H1 (cell line): Measurements from ENCODE around the gene SEMA4D. TPM values are rescaled to one million over a fixed set of nuclear protein-coding genes. Genes with fewer than 3 reads are reported as not detected.

Experiments used
- CTCF ChIA-PET: fragments of 300-600 bp; sonication (Branson Sonifier 250); formaldehyde crosslinking; loops from one replicate; lab custom pipeline; 2021; ENCODE audit not compliant: partially characterized antibody; lab: Charles Lee
- POLR2A ChIA-PET: fragments of 300-600 bp; sonication (Branson Sonifier 250); formaldehyde crosslinking; loops from one replicate; lab custom pipeline; 2021; ENCODE audit warnings: inconsistent platforms; ENCODE audit not compliant: partially characterized antibody; lab: Charles Lee
- DNase-seq, 2 experiments: peaks; one replicate each; pipeline versions ENCODE4 v3.0.0 to v3.0.0-alpha.2; 2010 to 2022; ENCODE audit warnings: low spot score in 2 of 2, low read depth in 1 of 2, mixed read lengths in 1 of 2
- FAIRE-seq: peaks from 2 replicates; lab custom pipeline; 2011; peaks lifted over from hg19 to GRCh38; lab: Jason Lieb, UNC
- H2AFZ ChIP-seq: 2 replicates; pipeline ENCODE4 v1.8.1; 2012; ENCODE audit warnings: low read length, inconsistent platforms
- H2AK5ac ChIP-seq: 2 replicates; pipeline ENCODE4 v1.6.1; 2013; ENCODE audit warnings: low read depth, low read length
- H2BK120ac ChIP-seq: replicated peaks from 2 replicates; pipeline ENCODE3; 2013; ENCODE audit warnings: low read depth, low read length, inconsistent platforms
- H2BK12ac ChIP-seq: 2 replicates; pipeline ENCODE4 v1.6.1; 2013; ENCODE audit warnings: low read depth, low read length
- H2BK15ac ChIP-seq: 2 replicates; pipeline ENCODE4 v1.6.1; 2013; ENCODE audit warnings: low read length
- H2BK20ac ChIP-seq: 2 replicates; pipeline ENCODE4 v1.6.1; 2013; ENCODE audit warnings: low read length
- H2BK5ac ChIP-seq: 2 replicates; pipeline ENCODE4 v1.6.1; 2013; ENCODE audit warnings: low read depth, low read length
- H3K14ac ChIP-seq: 2 replicates; pipeline ENCODE4 v1.6.1; 2013; ENCODE audit warnings: inconsistent platforms; ENCODE audit not compliant: insufficient read length
- H3K18ac ChIP-seq: 2 replicates; pipeline ENCODE4 v1.6.1; 2013; ENCODE audit warnings: low read length; ENCODE audit errors: extremely low read depth
- H3K23ac ChIP-seq: 2 replicates; pipeline ENCODE4 v1.6.1; 2013; ENCODE audit warnings: inconsistent platforms; ENCODE audit not compliant: insufficient read length
- H3K23me2 ChIP-seq: 2 replicates; pipeline ENCODE4 v1.6.1; 2013; ENCODE audit warnings: low read depth, low read length
- H3K27ac ChIP-seq: 2 replicates; pipeline ENCODE4 v1.6.1; 2011; ENCODE audit warnings: low read depth, low read length, inconsistent platforms
- H3K27me3 ChIP-seq, 4 experiments: replicated peaks in 1 of 4; 1 replicate in 1 of 4; 2 replicates in 3 of 4; pipeline versions ENCODE4 v1.6.1 to v1.8.1; 2011 to 2013; ENCODE audit warnings: low read length in 3 of 4, mild to moderate bottlenecking in 3 of 4, inconsistent platforms in 2 of 4, mixed read lengths in 2 of 4, moderate library complexity in 1 of 4; ENCODE audit not compliant: control insufficient read depth in 3 of 4, insufficient read depth in 3 of 4; ENCODE audit errors: extremely low read depth in 1 of 4
- H3K36me3 ChIP-seq, 4 experiments: 2 replicates each; pipeline versions ENCODE4 v1.6.1 to v1.8.1; 2011 to 2013; ENCODE audit warnings: mild to moderate bottlenecking in 4 of 4, low read length in 3 of 4, moderate library complexity in 2 of 4, control low read depth in 1 of 4, inconsistent platforms in 1 of 4; ENCODE audit not compliant: insufficient read depth in 4 of 4, control insufficient read depth in 2 of 4
- H3K4ac ChIP-seq: replicated peaks from 2 replicates; pipeline ENCODE3; 2013; ENCODE audit warnings: low read length, low read depth, mixed read lengths, inconsistent platforms; ENCODE audit not compliant: insufficient read length
- H3K4me1 ChIP-seq, 4 experiments: replicated peaks in 1 of 4; 1 replicate in 1 of 4; 2 replicates in 3 of 4; pipeline versions ENCODE4 v1.6.1 to v1.8.1; 2011 to 2013; ENCODE audit warnings: low read length in 3 of 4, inconsistent platforms in 2 of 4, mixed read lengths in 1 of 4; ENCODE audit not compliant: insufficient read depth in 4 of 4, control insufficient read depth in 3 of 4
- H3K4me2 ChIP-seq, 2 experiments: 2 replicates each; pipeline versions ENCODE4 v1.6.1 to v1.8.1; 2011 to 2013; ENCODE audit warnings: low read depth in 2 of 2, low read length in 2 of 2, control low read depth in 1 of 2, inconsistent platforms in 1 of 2, mild to moderate bottlenecking in 1 of 2; ENCODE audit not compliant: insufficient read depth in 1 of 2
- H3K4me3 ChIP-seq, 4 experiments: fragments of 200-600, 300-600 bp in 1 of 4; sonication (generic), shearing (Covaris generic), sonication (Bioruptor Twin) in 1 of 4; 2 replicates each; pipeline versions ENCODE4 v1.5.1 to v1.8.1; 2011 to 2016; ENCODE audit warnings: low read length in 4 of 4, low read depth in 3 of 4, control low read depth in 2 of 4, inconsistent platforms in 2 of 4, mild to moderate bottlenecking in 2 of 4, mixed read lengths in 1 of 4, moderate library complexity in 1 of 4; ENCODE audit not compliant: insufficient read depth in 2 of 4; ENCODE audit errors: extremely low read depth in 1 of 4
- H3K56ac ChIP-seq: replicated peaks from 2 replicates; pipeline ENCODE3; 2013; ENCODE audit warnings: low read depth, mild to moderate bottlenecking, mixed read lengths, low read length, inconsistent platforms; ENCODE audit not compliant: insufficient read length
- H3K79me1 ChIP-seq: 2 replicates; pipeline ENCODE4 v1.6.1; 2013; ENCODE audit warnings: low read depth, low read length, control low read depth
- H3K79me2 ChIP-seq, 2 experiments: 2 replicates each; pipeline versions ENCODE4 v1.6.1 to v1.8.1; 2012 to 2013; ENCODE audit warnings: low read length in 2 of 2, mild to moderate bottlenecking in 2 of 2, inconsistent platforms in 1 of 2; ENCODE audit not compliant: insufficient read depth in 2 of 2, control insufficient read depth in 1 of 2
- H3K9ac ChIP-seq, 4 experiments: replicated peaks in 1 of 4; 1 replicate in 1 of 4; 2 replicates in 3 of 4; pipeline versions ENCODE4 v1.6.1 to v1.8.1; 2011 to 2013; ENCODE audit warnings: low read depth in 3 of 4, low read length in 3 of 4, control low read depth in 2 of 4, mild to moderate bottlenecking in 2 of 4, moderate library complexity in 2 of 4, inconsistent platforms in 1 of 4; ENCODE audit errors: extremely low read depth in 1 of 4
- H3K9me3 ChIP-seq, 2 experiments: 2 replicates each; pipeline versions ENCODE4 v1.6.1 to v1.8.1; 2012 to 2013; ENCODE audit warnings: mild to moderate bottlenecking in 2 of 2, moderate library complexity in 2 of 2, control low read depth in 1 of 2, inconsistent platforms in 1 of 2, low read depth in 1 of 2, low read length in 1 of 2, mixed read lengths in 1 of 2; ENCODE audit not compliant: insufficient read depth in 2 of 2
- H4K20me1 ChIP-seq, 2 experiments: replicated peaks in 1 of 2; 2 replicates each; pipeline versions ENCODE3 to v1.8.1; 2011 to 2013; ENCODE audit warnings: inconsistent platforms in 2 of 2, low read length in 2 of 2, mild to moderate bottlenecking in 1 of 2; ENCODE audit not compliant: insufficient read depth in 2 of 2, control insufficient read depth in 1 of 2
- H4K5ac ChIP-seq: 2 replicates; pipeline ENCODE4 v1.6.1; 2013; ENCODE audit warnings: low read length, low read depth, mixed read lengths, inconsistent platforms; ENCODE audit not compliant: insufficient read length
- H4K8ac ChIP-seq: 2 replicates; pipeline ENCODE4 v1.8.0; 2013; ENCODE audit warnings: mild to moderate bottlenecking, moderate library complexity, low read length, inconsistent platforms; ENCODE audit not compliant: insufficient read depth; ENCODE audit errors: extremely low read depth
- H4K91ac ChIP-seq: replicated peaks from 2 replicates; pipeline ENCODE3; 2013; ENCODE audit warnings: low read length, mixed read lengths, inconsistent platforms; ENCODE audit not compliant: insufficient read length
- ASH2L ChIP-seq: fragments of 200-600, 300-600 bp; sonication (generic); IDR thresholded peaks from one replicate; pipeline ENCODE4 v1.7.1; 2017; ENCODE audit warnings: low read length
- CBX8 ChIP-seq: fragments of 300-800, 300-1000 bp; sonication (generic); IDR thresholded peaks from 2 replicates; pipeline ENCODE4 v1.7.1; 2016; ENCODE audit warnings: low read depth, low read length, borderline replicate concordance
- CHD2 ChIP-seq: IDR thresholded peaks from 2 replicates; pipeline ENCODE4 v1.6.1; 2012; ENCODE audit warnings: low read length, improper control_type of control experiment
- EZH2 ChIP-seq: fragments of 200-600 bp; sonication (generic); IDR thresholded peaks from 2 replicates; pipeline ENCODE4 v1.7.1; 2012; ENCODE audit warnings: low read depth, mild to moderate bottlenecking, moderate library complexity, low read length, inconsistent platforms; ENCODE audit not compliant: severe bottlenecking
- HDAC2 ChIP-seq, 2 experiments: fragments of 300-600 bp in 1 of 2; sonication (generic) in 1 of 2; IDR thresholded peaks; 2 replicates each; pipeline ENCODE4 v1.6.1; 2011 to 2012; ENCODE audit warnings: low read depth in 2 of 2, low read length in 2 of 2, mild to moderate bottlenecking in 2 of 2, moderate library complexity in 2 of 2, borderline replicate concordance in 1 of 2, inconsistent platforms in 1 of 2
- RAD21 ChIP-seq, 2 experiments: IDR thresholded peaks in 1 of 2; conservative IDR thresholded peaks in 1 of 2; 2 replicates each; pipeline ENCODE4 v1.6.1; 2011; ENCODE audit warnings: low read depth in 2 of 2, low read length in 2 of 2, improper control_type of control experiment in 1 of 2, inconsistent platforms in 1 of 2, mild to moderate bottlenecking in 1 of 2, moderate library complexity in 1 of 2
- TAF1 ChIP-seq: IDR thresholded peaks from 2 replicates; pipeline ENCODE4 v1.6.1; 2011; ENCODE audit warnings: mild to moderate bottlenecking, low read depth, low read length
- TBP ChIP-seq: IDR thresholded peaks from 2 replicates; pipeline ENCODE4 v1.6.1; 2011; ENCODE audit warnings: low read depth, low read length, improper control_type of control experiment
- ZNF274 ChIP-seq: IDR thresholded peaks from 2 replicates; pipeline ENCODE4 v1.7.0; 2012; ENCODE audit warnings: low read length, borderline replicate concordance; ENCODE audit errors: extremely low read depth
- WGBS, 2 experiments: shearing (Covaris generic) in 1 of 2; methylation state at CpG; one replicate each; pipeline versions ENCODE4 v1.1.6 to v1.1.7; 2013 to 2015; ENCODE audit warnings: low lambda C conversion rate in 2 of 2, mixed read lengths in 2 of 2, inconsistent platforms in 1 of 2, low coverage in 1 of 2, missing lambda C conversion rate in 1 of 2; ENCODE audit not compliant: insufficient replicate concordance in 2 of 2, insufficient coverage in 1 of 2, insufficient read length in 1 of 2; ENCODE audit errors: extremely low coverage in 1 of 2, missing lambda C conversion rate in 1 of 2; 5-methylcytosine and 5-hydroxymethylcytosine counted together
- polyA plus RNA-seq, 7 experiments: library from polyadenylated mRNA; depleted of rRNA in 3 of 7; stranded (reverse) in 5 of 7; unstranded in 2 of 7; fragments of >200 nt in 5 of 7; fragments of 200-250 nt in 2 of 7; gene quantifications; 1 replicate in 5 of 7; 2 replicates in 1 of 7; 4 replicates in 1 of 7; pipeline versions ENCODE4 v1.2.1 to v1.2.3, GENCODE V29; 2011 to 2013; ENCODE audit warnings: missing spikeins in 2 of 7, mixed read lengths in 2 of 7
- total RNA-seq: library from RNA; stranded (reverse); fragmentation: NEBNext Ultra II Directional; extraction: Animal tissue kit (Norgen Biotek cat#: 25700); gene quantifications from 2 replicates; pipeline ENCODE4 v1.2.1, GENCODE V29; 2021
- TF ChIP-seq, protein P1 (sequence below): IDR thresholded peaks from 2 replicates; pipeline ENCODE4 v1.6.1; 2012; ENCODE audit warnings: low read length, inconsistent platforms

The SEMA4D gene
- total and polyA plus RNA-seq, 2 of the 8 experiments (the other 6 are each of a cell fraction or from before 2014, with no cell fraction given) = 21.0 to 70.4 TPM

DNA sequence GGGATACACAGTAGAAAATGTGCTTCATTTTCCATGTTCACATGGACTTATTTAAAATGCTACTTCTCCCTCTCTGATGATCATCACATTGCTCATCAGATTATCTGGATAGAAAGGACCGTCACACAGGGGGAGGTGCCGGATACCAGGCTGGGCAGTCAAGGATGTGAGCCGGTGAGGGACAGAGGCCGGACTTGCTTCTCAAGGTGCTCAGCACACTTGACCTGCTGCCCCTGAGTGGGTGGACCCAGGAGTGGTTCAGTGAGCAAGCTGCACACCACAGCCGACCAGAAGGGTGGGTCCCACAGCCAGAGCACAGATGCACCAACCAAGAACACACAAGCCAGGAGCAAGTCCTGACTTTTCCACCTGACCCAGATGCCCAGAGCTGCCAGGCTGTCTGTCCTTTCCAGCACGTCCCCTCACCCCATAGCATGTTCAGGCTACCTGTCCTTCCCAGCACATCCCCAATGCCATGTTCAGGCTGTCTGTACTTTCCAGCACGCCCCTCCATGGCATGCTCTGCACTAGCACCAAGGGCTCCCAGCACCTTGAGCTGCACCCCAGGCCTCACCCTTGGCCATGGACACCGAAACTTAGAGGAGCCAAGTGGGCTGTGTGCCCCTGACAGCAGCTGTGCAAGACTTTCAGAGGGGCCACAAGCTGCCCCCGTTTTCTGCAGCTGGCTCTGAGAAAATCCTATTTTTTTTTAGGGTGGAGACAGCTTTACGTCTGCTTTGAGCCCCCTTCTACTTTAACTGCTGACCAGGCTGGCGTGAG, 101.8 kb downstream of the SEMA4D start:
- CTCF ChIA-PET = interaction anchor here (0.6 kb wide), 2 partner anchors 75 to 152 kb away, joined by 3 read pairs; no protein-coding TSS in a partner anchor
- 90% methylated on average over 11 of the region's 11 CpGs; no CpG with 5 or more reads in 1 of the 2 experiments for WGBS, 2 experiments
- no peaks in the 10 kb centered on the region for H3K9me3 ChIP-seq
- TF ChIP-seq ASH2L (no peak), CBX8 (no peak), EZH2 (no peak), HDAC2 (IDR thresholded peaks at IDR 0.05; ENCODE audit: borderline replicate concordance in 1 of 2, low read depth in 2 of 2, low read length in 2 of 2) (no peak), CHD2 (no peak), ZNF274 (no peak), TBP (no peak), RAD21 (IDR thresholded peaks at IDR 0.05 in 1 of 2, conservative IDR thresholded peaks at IDR 0.05 in 1 of 2; ENCODE audit: low read depth in 2 of 2, low read length in 2 of 2) (no peak), TAF1 (no peak)
- TF ChIP-seq, protein P1, sequence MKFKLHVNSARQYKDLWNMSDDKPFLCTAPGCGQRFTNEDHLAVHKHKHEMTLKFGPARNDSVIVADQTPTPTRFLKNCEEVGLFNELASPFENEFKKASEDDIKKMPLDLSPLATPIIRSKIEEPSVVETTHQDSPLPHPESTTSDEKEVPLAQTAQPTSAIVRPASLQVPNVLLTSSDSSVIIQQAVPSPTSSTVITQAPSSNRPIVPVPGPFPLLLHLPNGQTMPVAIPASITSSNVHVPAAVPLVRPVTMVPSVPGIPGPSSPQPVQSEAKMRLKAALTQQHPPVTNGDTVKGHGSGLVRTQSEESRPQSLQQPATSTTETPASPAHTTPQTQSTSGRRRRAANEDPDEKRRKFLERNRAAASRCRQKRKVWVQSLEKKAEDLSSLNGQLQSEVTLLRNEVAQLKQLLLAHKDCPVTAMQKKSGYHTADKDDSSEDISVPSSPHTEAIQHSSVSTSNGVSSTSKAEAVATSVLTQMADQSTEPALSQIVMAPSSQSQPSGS = no peak

More for the DNA sequence above, 101.8 kb downstream of the SEMA4D start:
- Histone ChIP-seq H3K4me3 (no peak overlapping the region), H3K79me1 (no peaks in the 10 kb centered on the region; the same call in 1 of the 2 replicates), H3K4me2 (no peak overlapping the region), H2AFZ (no peak overlapping the region), H3K4ac (no peak overlapping the region), H4K8ac (no peak overlapping the region), H3K56ac (no peak overlapping the region), H3K27me3 (no peaks in the 10 kb centered on the region), H3K18ac (no peak overlapping the region), H4K5ac (no peak overlapping the region), H2BK120ac (no peak overlapping the region), H2AK5ac (no peak overlapping the region), H2BK20ac (no peak overlapping the region), H2BK5ac (peak overlapping the region; percentile 66; the same call in 1 of the 2 replicates), H3K79me2 (no peaks in the 10 kb centered on the region), H2BK12ac (no peak overlapping the region), H3K4me1 (no peaks in the 10 kb centered on the region), H3K27ac (no peak overlapping the region), H4K20me1 (peaks cover 2 to 9% of the 10 kb centered on the region in 2 experiments), H4K91ac (no peak overlapping the region), H3K23ac (no peak overlapping the region), H2BK15ac (no peak overlapping the region), H3K14ac (no peak overlapping the region), H3K23me2 (no peaks in the 10 kb centered on the region), H3K36me3 (peaks cover 12 to 48% (median 39%) of the 10 kb centered on the region in 4 experiments), H3K9ac (no peak overlapping the region)
- POLR2A ChIA-PET = no interaction called here
- DNase-seq (no peak), FAIRE-seq (no peak)
